Panc1 (cell line): ENCODE results near the gene ARL8A. TPM values are rescaled to one million over a fixed set of nuclear protein-coding genes. Genes with fewer than 3 reads are reported as not detected.

ENCODE experiments used
- ATAC-seq: fragments of 200-7000 bp; cut with Tn5 transposase; 2 replicates; pipeline ENCODE4 v1.9.1; 2020; ENCODE audit warnings: mild to moderate bottlenecking, moderate library complexity
- BruUV-seq: library from RNA; stranded (reverse); fragments of 400-500 nt; replicated peaks from 2 replicates; lab custom pipeline; 2021; lab: Mats Ljungman, UMichigan
- CTCF ChIA-PET: fragments of 300-600 bp; sonication (Branson Sonifier 250); formaldehyde crosslinking; loops from one replicate; lab custom pipeline; 2022; ENCODE audit warnings: antibody characterized with exemption; lab: Charles Lee
- POLR2A ChIA-PET: fragments of 300-600 bp; sonication (Branson Sonifier 250); formaldehyde crosslinking; loops from one replicate; lab custom pipeline; 2022; ENCODE audit warnings: antibody characterized with exemption; lab: Charles Lee
- DNase-seq: peaks from one replicate; pipeline ENCODE4 v3.0.0-alpha.2; 2010; ENCODE audit warnings: low read depth, low spot score
- H3K27ac ChIP-seq: 2 replicates; pipeline ENCODE4 v1.5.1; 2011; ENCODE audit warnings: mild to moderate bottlenecking, low read length, inconsistent platforms
- H3K27me3 ChIP-seq: fragments of 200-500 bp; sonication (Bioruptor generic); 2 replicates; pipeline ENCODE4 v1.6.0; 2014; ENCODE audit warnings: low read length, inconsistent platforms; ENCODE audit not compliant: control insufficient read depth, insufficient read depth
- H3K36me3 ChIP-seq: fragments of 200-500 bp; sonication (Bioruptor generic); 2 replicates; pipeline ENCODE4 v1.5.1; 2014; ENCODE audit warnings: inconsistent platforms, mild to moderate bottlenecking, low read length, moderate library complexity; ENCODE audit not compliant: control insufficient read depth, insufficient read depth
- H3K4me1 ChIP-seq: 2 replicates; pipeline ENCODE4 v1.5.1; 2011; ENCODE audit warnings: inconsistent platforms, mild to moderate bottlenecking, low read length, moderate library complexity; ENCODE audit not compliant: control insufficient read depth, insufficient read depth
- H3K4me3 ChIP-seq, 2 experiments: 2 replicates each; pipeline ENCODE4 v1.5.1; 2011 to 2012; ENCODE audit warnings: low read depth in 2 of 2, low read length in 2 of 2, mild to moderate bottlenecking in 2 of 2, inconsistent platforms in 1 of 2, moderate library complexity in 1 of 2
- H3K9me3 ChIP-seq: fragments of 200-500 bp; sonication (Bioruptor generic); 2 replicates; pipeline ENCODE4 v1.5.1; 2014; ENCODE audit warnings: low read depth, mild to moderate bottlenecking, inconsistent platforms, low read length, moderate library complexity; ENCODE audit not compliant: control insufficient read depth, insufficient read depth
- CTCF ChIP-seq: fragments of 450-650 bp; IDR thresholded peaks from 2 replicates; pipeline ENCODE4 v1.5.1; 2017; ENCODE audit warnings: mild to moderate bottlenecking
- POLR2AphosphoS5 ChIP-seq: IDR thresholded peaks from 2 replicates; pipeline ENCODE4 v1.6.1; 2012; ENCODE audit warnings: mild to moderate bottlenecking, low read depth, low read length, moderate library complexity
- REST ChIP-seq, 2 experiments: IDR thresholded peaks; 2 replicates each; pipeline ENCODE4 v1.6.1; 2011 to 2012; ENCODE audit warnings: low read depth in 2 of 2, control low read depth in 1 of 2, low read length in 1 of 2, mild to moderate bottlenecking in 1 of 2, moderate library complexity in 1 of 2; ENCODE audit not compliant: insufficient read depth in 1 of 2
- SIN3A ChIP-seq: IDR thresholded peaks from 2 replicates; pipeline ENCODE4 v1.6.1; 2012; ENCODE audit warnings: low read depth, mild to moderate bottlenecking, low read length, moderate library complexity, borderline replicate concordance; ENCODE audit not compliant: insufficient read depth
- TCF7L2 ChIP-seq: IDR thresholded peaks from 2 replicates; pipeline ENCODE4 v1.6.1; 2011; ENCODE audit warnings: mild to moderate bottlenecking, low read depth, low read length, inconsistent platforms
- in situ Hi-C: cut with HindIII; loops from 2 replicates; pipeline ENCODE4 v1.10.0; 2016; ENCODE audit warnings: low sequenced_read_pairs, low pct_unique_long_range_greater_than_20kb
- intact Hi-C: fragments of 100-400 bp; cut with micrococcal nuclease; formaldehyde crosslinking; loops from one replicate; pipeline ENCODE4 v1.10.0; 2022; ENCODE audit not compliant: unreplicated experiment
- total RNA-seq: library from RNA; stranded (reverse); gene quantifications from one replicate; pipeline ENCODE4 v1.2.1, GENCODE V29; 2021; ENCODE audit not compliant: unreplicated experiment

The ARL8A gene
- total RNA-seq, 1 experiment from 2014 or later: 62.6 TPM

GRCh38 chr1:202129453-202130296 lies 14.9 kb downstream of the ARL8A start:
- TF ChIP-seq CTCF: no peak
- TF ChIP-seq REST (IDR thresholded peaks at IDR 0.05; ENCODE audit: insufficient read depth in 1 of 2, low read depth in 2 of 2, low read length in 1 of 2): no peak
- no peak for TF ChIP-seq SIN3A
- no peak for TF ChIP-seq POLR2AphosphoS5
- no peak for TF ChIP-seq TCF7L2
- H3K27me3 ChIP-seq: no peaks in the 10 kb centered on the region
- H3K27ac ChIP-seq: no peak overlapping the region
- CTCF ChIA-PET: interaction anchor here (1.3 kb wide), 1 partner anchor 130 kb away, joined by 3 read pairs; no protein-coding TSS in a partner anchor
- no TSS peak for BruUV-seq
- POLR2A ChIA-PET: interaction anchor here (1.1 kb wide), 1 partner anchor 130 kb away, joined by 5 read pairs; no protein-coding TSS in a partner anchor
- H3K4me3 ChIP-seq: no peak overlapping the region
- no peaks in the 10 kb centered on the region for H3K9me3 ChIP-seq
- no peak for ATAC-seq
- intact Hi-C loops (no loop called here), in situ Hi-C loops (no loop called here)
- DNase-seq: no peak
- H3K4me1 ChIP-seq: peaks cover 5% of the 10 kb centered on the region; the same call in 1 of the 2 replicates
- peaks cover 2% of the 10 kb centered on the region; the same call in 1 of the 2 replicates for H3K36me3 ChIP-seq

- H3K4me3 ChIP-seq: no peak overlapping the region
- no peak overlapping the region for H3K27ac ChIP-seq
- DNase-seq (no peak), ATAC-seq (no peak)
- H3K9me3 ChIP-seq: no peaks in the 10 kb centered on the region
- intact Hi-C loops: no loop called here
- in situ Hi-C loops: no loop called here
- no peak for TF ChIP-seq SIN3A
- TF ChIP-seq POLR2AphosphoS5: no peak
- TF ChIP-seq TCF7L2: no peak
- H3K36me3 ChIP-seq: no peaks in the 10 kb centered on the region
- H3K27me3 ChIP-seq: no peaks in the 10 kb centered on the region
- ChIA-PET CTCF (interaction anchor here (0.7 to 1.1 kb wide), 2 partner anchors 104 to 120 kb away, joined by 3 read pairs; no protein-coding TSS in a partner anchor), POLR2A (no interaction called here)
- no TSS peak for BruUV-seq
- peaks cover 5% of the 10 kb centered on the region; the same call in 1 of the 2 replicates for H3K4me1 ChIP-seq
Observed at GRCh38 chr1:202127836-202128622, 16.5 kb downstream of the ARL8A start.
